ENCODE measurements around the gene TMEM255A.

The TMEM255A gene

DNA sequence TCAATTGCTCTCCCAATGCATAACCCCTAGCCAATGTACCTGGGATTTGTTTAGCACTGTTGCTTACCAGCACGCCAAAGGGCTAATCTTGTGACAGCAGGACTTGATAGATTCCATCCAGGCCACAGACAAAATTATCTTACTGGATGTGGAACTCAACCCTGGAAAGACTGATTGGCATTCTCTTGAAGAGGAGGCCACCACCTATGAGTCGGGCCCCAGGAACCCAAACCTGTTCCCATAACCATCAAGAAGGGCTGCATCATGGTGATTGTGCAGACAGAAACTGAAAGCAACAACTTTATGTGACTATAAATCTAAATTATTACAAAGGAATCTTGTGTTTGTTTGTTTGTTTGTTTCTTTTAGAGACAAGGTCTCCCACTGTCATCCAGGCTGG, 19.9 kb upstream of the TMEM255A start:
- H3K9ac ChIP-seq (ENCODE audit: low read length): no peak overlapping the region
- H3K4me1 ChIP-seq (ENCODE audit: control insufficient read depth, insufficient read depth, low read length): no peaks in the 10 kb centered on the region
- no peaks in the 10 kb centered on the region for H3K36me3 ChIP-seq (ENCODE audit: control insufficient read depth, insufficient read depth, low read length, severe bottlenecking)
- peaks cover 23% of the 10 kb centered on the region for H3K9me3 ChIP-seq (ENCODE audit: control insufficient read depth, low read length)
- H3K4me3 ChIP-seq (ENCODE audit: low read length): no peak overlapping the region
- peaks cover 4% of the 10 kb centered on the region for H3K27me3 ChIP-seq (replicated peaks; ENCODE audit: control insufficient read depth, insufficient read depth, low read length)
- no peak for DNase-seq (ENCODE audit: low read depth)

DNA sequence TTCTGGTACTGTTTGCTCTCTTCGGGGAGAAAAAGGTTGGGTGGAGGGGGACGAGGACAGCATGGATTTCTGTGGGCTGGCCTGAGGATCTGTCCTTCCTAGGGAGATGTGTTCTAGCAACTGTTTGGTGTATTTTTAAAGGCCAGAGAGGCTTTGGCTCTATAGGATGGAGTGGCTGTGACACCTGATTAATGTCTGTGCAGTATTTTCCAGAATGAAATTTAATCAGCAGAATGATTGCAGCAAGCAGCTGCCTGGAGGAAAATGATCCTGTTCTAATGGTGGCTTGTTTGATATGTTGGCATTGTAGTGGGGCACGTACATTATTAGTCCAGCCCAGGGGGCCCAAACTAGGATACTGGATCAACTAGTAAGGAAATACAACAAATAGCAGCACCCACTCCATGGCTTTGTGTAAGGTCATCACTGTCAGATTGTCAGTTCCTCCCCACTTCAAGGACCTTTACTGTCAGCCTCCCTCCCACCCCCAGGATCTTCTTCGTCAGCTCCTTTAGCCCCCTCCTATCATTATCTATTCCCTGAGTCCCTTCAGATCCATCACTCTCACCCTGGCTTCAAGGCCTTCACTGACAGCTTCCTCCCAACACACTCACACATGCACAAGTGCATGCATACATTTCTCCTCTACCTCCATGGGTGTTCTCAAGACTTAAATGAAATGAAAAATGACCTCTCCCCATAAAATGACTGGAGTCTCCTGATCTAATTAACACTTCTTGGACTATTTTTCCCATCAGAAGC, 10.4 kb upstream of the TMEM255A start:
- Histone ChIP-seq H3K27me3 (replicated peaks; ENCODE audit: control insufficient read depth, insufficient read depth, low read length) (peaks cover 30% of the 10 kb centered on the region), H3K4me1 (ENCODE audit: control insufficient read depth, insufficient read depth, low read length) (no peaks in the 10 kb centered on the region)

DNA sequence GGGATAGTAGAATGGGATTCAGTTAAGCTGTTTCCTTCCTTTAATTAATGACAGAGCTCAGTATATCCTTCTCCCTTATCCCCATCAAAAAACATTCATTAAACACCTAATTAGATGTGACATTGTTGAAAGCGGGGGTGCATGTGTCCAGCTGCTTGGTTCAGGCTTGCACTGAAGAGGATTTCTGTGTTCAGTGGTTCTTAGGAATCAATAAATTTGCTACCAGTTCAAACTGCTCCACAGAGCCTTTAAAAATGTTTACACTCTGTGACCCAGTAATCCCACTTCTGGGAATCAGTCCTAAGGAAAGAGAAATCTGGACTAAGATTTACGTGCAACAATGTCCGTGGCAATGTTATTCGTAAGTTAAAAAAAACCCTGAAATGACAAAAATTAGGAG, 7.2 kb upstream of the TMEM255A start:
- Histone ChIP-seq H3K9me3 (ENCODE audit: control insufficient read depth, low read length) (no peaks in the 10 kb centered on the region), H3K36me3 (ENCODE audit: control insufficient read depth, insufficient read depth, low read length, severe bottlenecking) (no peaks in the 10 kb centered on the region), H3K9ac (ENCODE audit: low read length) (no peak overlapping the region), H3K4me1 (ENCODE audit: control insufficient read depth, insufficient read depth, low read length) (no peaks in the 10 kb centered on the region), H3K4me3 (ENCODE audit: low read length) (no peak overlapping the region), H3K27me3 (replicated peaks; ENCODE audit: control insufficient read depth, insufficient read depth, low read length) (peaks cover 29% of the 10 kb centered on the region)
- no peak for DNase-seq (ENCODE audit: low read depth)

More for the DNA sequence above, 10.4 kb upstream of the TMEM255A start:
- no peaks in the 10 kb centered on the region for H3K36me3 ChIP-seq (ENCODE audit: control insufficient read depth, insufficient read depth, low read length, severe bottlenecking)
- H3K4me3 ChIP-seq (ENCODE audit: low read length): no peak overlapping the region
- no peak overlapping the region for H3K9ac ChIP-seq (ENCODE audit: low read length)
- DNase-seq (ENCODE audit: low read depth): no peak
- H3K9me3 ChIP-seq (ENCODE audit: control insufficient read depth, low read length): peaks cover 7% of the 10 kb centered on the region

DNA sequence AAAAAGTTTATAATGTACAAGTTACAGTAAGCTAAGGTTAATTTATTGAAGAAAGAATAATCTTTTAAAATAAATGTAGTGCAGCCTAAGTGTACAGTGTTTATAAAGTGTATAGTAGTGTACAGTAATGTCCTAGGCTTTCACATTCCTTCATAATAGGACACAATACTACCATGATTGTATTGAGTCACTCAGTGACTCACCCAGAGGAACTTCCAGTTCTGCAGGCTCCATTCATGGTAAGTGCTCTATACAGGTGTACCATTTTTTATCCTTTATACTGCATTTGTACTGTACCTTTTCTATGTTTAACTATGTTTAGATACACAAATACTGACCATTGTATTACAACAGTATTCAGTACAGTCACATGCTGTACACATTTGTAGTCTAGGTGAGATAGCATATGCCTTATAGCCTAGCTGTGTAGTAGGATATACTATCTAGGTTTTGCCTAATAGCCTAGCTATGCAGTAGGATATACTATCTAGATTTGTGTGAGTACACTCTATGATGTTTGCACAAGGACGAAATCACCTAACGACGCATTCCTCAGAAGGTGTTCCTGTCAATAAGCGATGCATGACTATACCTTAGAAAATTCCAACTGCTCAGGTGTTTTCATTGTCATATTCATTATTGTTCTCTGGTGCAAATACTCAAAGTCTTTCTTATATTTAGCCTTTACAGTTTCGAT, 5.5 kb upstream of the TMEM255A start:
- no peak for DNase-seq (ENCODE audit: low read depth)

DNA sequence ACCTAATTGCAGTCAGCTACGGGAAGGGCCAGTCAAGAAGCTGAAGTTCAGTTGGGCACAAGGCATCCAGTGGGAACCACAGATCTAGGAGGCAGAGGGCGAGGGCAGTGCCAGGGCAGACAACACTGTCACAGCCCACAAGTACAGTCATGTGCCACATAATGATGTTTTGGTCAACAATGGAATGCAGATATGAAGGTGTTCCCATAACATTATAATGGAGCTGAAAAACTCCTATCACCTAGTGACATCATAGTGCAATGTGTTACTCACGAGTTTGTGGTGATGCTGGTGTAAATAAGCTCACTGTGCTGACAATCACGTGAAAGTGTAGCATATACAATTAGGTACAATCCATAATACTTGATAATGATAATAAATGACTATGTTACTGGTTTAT, 4.5 kb upstream of the TMEM255A start:
- Histone ChIP-seq H3K27me3 (replicated peaks; ENCODE audit: control insufficient read depth, insufficient read depth, low read length) (peaks cover 22% of the 10 kb centered on the region), H3K4me3 (ENCODE audit: low read length) (no peak overlapping the region), H3K9me3 (ENCODE audit: control insufficient read depth, low read length) (no peaks in the 10 kb centered on the region), H3K4me1 (ENCODE audit: control insufficient read depth, insufficient read depth, low read length) (no peaks in the 10 kb centered on the region), H3K9ac (ENCODE audit: low read length) (no peak overlapping the region), H3K36me3 (ENCODE audit: control insufficient read depth, insufficient read depth, low read length, severe bottlenecking) (no peaks in the 10 kb centered on the region)
- DNase-seq (ENCODE audit: low read depth): no peak

More for the DNA sequence above, 5.5 kb upstream of the TMEM255A start:
- H3K36me3 ChIP-seq (ENCODE audit: control insufficient read depth, insufficient read depth, low read length, severe bottlenecking): no peaks in the 10 kb centered on the region
- no peak overlapping the region for H3K4me3 ChIP-seq (ENCODE audit: low read length)
- peaks cover 30% of the 10 kb centered on the region for H3K27me3 ChIP-seq (replicated peaks; ENCODE audit: control insufficient read depth, insufficient read depth, low read length)
- no peak overlapping the region for H3K9ac ChIP-seq (ENCODE audit: low read length)
- H3K9me3 ChIP-seq (ENCODE audit: control insufficient read depth, low read length): no peaks in the 10 kb centered on the region
- no peaks in the 10 kb centered on the region for H3K4me1 ChIP-seq (ENCODE audit: control insufficient read depth, insufficient read depth, low read length)

DNA sequence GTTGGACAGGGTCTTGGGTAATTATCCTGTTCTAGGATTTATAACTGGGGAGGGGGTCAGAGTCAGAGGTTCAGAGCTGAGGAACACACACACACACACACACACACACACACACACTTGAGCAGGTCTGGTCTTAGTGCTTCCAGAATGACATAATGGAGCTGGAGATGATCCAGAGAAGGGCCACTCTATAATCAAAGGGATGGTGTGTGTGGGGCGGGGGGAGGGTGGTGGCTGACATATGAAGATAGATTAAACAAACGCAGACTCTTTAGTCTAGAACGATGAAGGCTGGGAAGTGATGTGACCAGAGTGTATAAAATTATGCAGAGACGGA, 434 bp upstream of the TMEM255A start:
- Histone ChIP-seq H3K4me1 (ENCODE audit: control insufficient read depth, insufficient read depth, low read length) (peaks cover 11% of the 10 kb centered on the region), H3K9me3 (ENCODE audit: control insufficient read depth, low read length) (no peaks in the 10 kb centered on the region), H3K4me3 (ENCODE audit: low read length) (no peak overlapping the region), H3K36me3 (ENCODE audit: control insufficient read depth, insufficient read depth, low read length, severe bottlenecking) (no peaks in the 10 kb centered on the region), H3K27me3 (replicated peaks; ENCODE audit: control insufficient read depth, insufficient read depth, low read length) (peaks cover 41% of the 10 kb centered on the region), H3K9ac (ENCODE audit: low read length) (no peak overlapping the region)
- DNase-seq (ENCODE audit: low read depth): no peak

DNA sequence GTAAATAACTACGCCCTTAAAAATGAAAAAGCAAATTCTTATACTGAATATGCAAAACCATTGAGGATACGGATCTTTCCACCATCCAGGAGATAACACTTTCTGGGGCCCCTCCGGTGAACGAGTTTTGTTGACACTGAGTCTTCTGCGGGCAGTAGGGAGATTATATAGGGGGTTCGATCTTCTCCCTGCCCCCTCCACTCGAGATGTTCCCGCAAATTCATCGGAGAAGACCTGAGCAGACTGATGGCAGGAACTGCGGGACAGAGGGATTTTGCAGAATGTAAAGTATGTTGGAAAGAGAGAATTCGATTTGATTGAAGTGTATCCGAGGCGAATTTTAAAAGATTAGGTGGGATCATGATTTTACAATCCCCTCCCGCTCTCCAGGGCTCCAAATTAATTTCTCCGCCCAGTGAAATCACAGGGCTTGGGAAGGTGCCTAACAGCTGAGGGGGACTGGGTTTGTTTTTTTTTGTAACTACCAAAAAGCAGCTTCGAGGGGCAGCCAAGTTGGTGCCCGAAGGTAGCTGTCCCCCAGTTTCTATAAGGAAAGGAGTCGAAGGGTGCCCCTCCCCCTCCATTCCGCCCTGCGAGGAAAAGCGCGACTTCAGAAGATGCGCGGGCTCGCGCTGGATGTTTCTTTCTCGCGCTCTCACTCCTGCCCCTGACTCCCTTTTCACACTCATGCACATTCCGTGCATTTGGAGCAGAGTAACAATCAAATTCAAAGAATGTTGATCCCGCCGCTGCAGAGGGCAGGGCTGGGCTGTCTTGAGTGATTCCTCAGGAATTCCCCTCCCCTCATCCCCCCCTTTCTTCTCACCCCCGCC, 1.2 kb downstream of the TMEM255A start:
- H3K9ac ChIP-seq (ENCODE audit: low read length): no peak overlapping the region
- no peaks in the 10 kb centered on the region for H3K9me3 ChIP-seq (ENCODE audit: control insufficient read depth, low read length)
- no peaks in the 10 kb centered on the region for H3K36me3 ChIP-seq (ENCODE audit: control insufficient read depth, insufficient read depth, low read length, severe bottlenecking)
- peaks cover 11% of the 10 kb centered on the region for H3K4me1 ChIP-seq (ENCODE audit: control insufficient read depth, insufficient read depth, low read length)
- peak overlapping the region; percentile 68 for H3K4me3 ChIP-seq (ENCODE audit: low read length)
- H3K27me3 ChIP-seq (replicated peaks; ENCODE audit: control insufficient read depth, insufficient read depth, low read length): peaks cover 53% of the 10 kb centered on the region
- peak; percentile 18 for DNase-seq (ENCODE audit: low read depth)

DNA sequence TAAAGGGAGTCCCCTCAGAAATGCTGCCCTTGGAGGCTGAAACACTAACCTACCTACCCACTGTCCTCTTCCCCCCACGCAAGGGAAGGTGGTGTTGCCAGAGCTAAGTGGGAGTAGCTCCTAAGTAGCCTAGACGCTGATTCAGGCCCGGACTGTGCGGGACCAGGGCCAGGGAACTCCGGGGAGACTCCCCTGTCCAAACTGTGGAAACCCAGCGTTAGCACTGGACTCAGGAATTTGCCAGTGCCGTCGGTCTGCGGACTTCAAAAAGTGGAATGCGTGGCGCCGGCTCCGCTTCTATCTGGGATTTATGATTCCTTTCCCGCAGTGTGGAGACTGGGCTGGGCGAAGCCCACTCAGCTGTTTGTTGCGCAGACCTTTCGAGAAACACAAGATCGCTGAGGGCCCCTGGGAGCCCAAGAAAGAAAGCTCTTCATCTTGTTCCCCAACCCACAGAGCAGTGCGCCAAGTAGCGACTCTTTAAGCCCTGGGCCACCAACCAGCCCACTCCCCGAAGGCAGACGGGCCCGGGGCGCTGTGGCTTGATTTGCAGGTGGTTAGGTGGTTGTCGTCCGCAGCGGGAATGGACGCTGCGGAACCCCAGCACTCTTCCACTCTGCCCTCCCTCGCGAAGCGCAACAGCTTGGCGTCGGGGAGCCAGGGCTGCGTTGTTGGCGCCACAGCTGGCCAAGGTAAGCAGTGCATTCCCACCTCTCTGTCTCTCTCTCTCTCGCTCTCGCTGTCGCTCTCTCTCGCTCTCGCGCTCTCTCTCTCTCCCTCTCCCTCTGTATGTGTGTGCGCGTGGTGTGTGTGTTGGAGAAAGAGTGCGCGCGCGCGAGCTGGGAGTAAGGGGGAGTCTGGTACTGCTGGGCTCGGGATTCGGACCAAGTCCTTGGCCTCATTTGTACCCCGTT, 2.0 kb downstream of the TMEM255A start:
- Histone ChIP-seq H3K27me3 (replicated peaks; ENCODE audit: control insufficient read depth, insufficient read depth, low read length) (peaks cover 53% of the 10 kb centered on the region), H3K9ac (ENCODE audit: low read length) (no peak overlapping the region), H3K9me3 (ENCODE audit: control insufficient read depth, low read length) (no peaks in the 10 kb centered on the region), H3K4me1 (ENCODE audit: control insufficient read depth, insufficient read depth, low read length) (peaks cover 11% of the 10 kb centered on the region), H3K36me3 (ENCODE audit: control insufficient read depth, insufficient read depth, low read length, severe bottlenecking) (no peaks in the 10 kb centered on the region), H3K4me3 (ENCODE audit: low read length) (peak overlapping the region; percentile 68)
- DNase-seq (ENCODE audit: low read depth): no peak

DNA sequence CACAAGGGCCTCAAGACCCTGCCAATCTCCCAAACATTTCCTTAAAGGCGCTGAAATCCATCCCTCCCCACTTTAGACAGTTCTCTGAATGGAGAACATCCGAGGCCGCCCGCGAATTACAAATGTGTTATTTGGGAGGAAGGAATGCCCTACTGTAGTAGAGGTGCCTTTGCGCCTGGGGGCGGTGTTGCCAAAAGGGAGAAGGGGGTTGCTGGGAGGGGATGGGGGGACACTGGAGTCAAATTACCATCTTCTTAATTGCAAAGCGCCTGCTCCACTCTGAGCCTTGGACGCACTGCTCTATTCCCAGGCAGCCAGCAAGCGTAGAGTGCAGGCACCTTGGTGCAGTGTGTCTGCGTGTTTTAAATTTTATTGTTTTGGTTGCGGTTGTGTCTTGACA, 2.7 kb downstream of the TMEM255A start:
- DNase-seq (ENCODE audit: low read depth): no peak
- H3K4me1 ChIP-seq (ENCODE audit: control insufficient read depth, insufficient read depth, low read length): peaks cover 11% of the 10 kb centered on the region

DNA sequence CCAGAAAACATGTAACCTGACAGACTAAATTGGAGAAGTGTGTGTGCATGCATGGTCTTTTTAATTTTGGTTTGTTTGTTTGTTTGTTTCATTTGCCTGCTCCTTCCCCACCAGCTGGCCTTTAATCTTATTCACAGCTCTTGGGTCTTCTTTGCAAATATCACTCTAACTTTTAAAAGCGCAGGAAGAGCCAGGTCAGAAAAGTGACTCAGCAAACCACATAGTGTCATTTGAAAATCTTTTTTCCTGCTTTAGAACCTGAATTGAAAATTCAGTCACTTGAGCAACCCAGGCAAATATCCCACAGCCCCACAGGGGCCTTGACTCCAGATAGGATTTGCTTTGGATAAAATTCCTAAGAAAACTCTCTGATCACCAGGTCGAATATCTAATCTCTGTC, 4.6 kb downstream of the TMEM255A start:
- Histone ChIP-seq H3K9me3 (ENCODE audit: control insufficient read depth, low read length) (no peaks in the 10 kb centered on the region), H3K4me1 (ENCODE audit: control insufficient read depth, insufficient read depth, low read length) (peaks cover 11% of the 10 kb centered on the region), H3K4me3 (ENCODE audit: low read length) (no peak overlapping the region), H3K36me3 (ENCODE audit: control insufficient read depth, insufficient read depth, low read length, severe bottlenecking) (no peaks in the 10 kb centered on the region), H3K27me3 (replicated peaks; ENCODE audit: control insufficient read depth, insufficient read depth, low read length) (peaks cover 58% of the 10 kb centered on the region), H3K9ac (ENCODE audit: low read length) (no peak overlapping the region)
- no peak for DNase-seq (ENCODE audit: low read depth)

More for the DNA sequence above, 2.7 kb downstream of the TMEM255A start:
- Histone ChIP-seq H3K27me3 (replicated peaks; ENCODE audit: control insufficient read depth, insufficient read depth, low read length) (peaks cover 55% of the 10 kb centered on the region), H3K36me3 (ENCODE audit: control insufficient read depth, insufficient read depth, low read length, severe bottlenecking) (no peaks in the 10 kb centered on the region), H3K9ac (ENCODE audit: low read length) (no peak overlapping the region), H3K4me3 (ENCODE audit: low read length) (no peak overlapping the region), H3K9me3 (ENCODE audit: control insufficient read depth, low read length) (no peaks in the 10 kb centered on the region)
